Duodenal mucosa (tissue), 2 donors: ENCODE measurements around the gene RAB3GAP1.

Experiments used
- H3K27ac ChIP-seq: one replicate; pipeline ENCODE4 v1.7.0; 2013; ENCODE audit warnings: low read depth, low read length
- H3K27me3 ChIP-seq, 2 donors: one replicate each; pipeline ENCODE4 v1.7.0; 2013; ENCODE audit warnings: low read length in 2 of 2, control low read depth in 1 of 2; ENCODE audit not compliant: insufficient read depth in 2 of 2, control insufficient read depth in 1 of 2
- H3K36me3 ChIP-seq, 2 donors: one replicate each; pipeline ENCODE4 v1.7.0; 2013; ENCODE audit warnings: low read length in 2 of 2, control low read depth in 1 of 2; ENCODE audit not compliant: insufficient read depth in 2 of 2, control insufficient read depth in 1 of 2
- H3K4me1 ChIP-seq, 2 donors: one replicate each; pipeline ENCODE4 v1.7.0; 2013; ENCODE audit warnings: low read length in 2 of 2, control low read depth in 1 of 2; ENCODE audit not compliant: insufficient read depth in 2 of 2, control insufficient read depth in 1 of 2
- H3K4me3 ChIP-seq, 2 donors: one replicate each; pipeline ENCODE4 v1.7.0; 2013; ENCODE audit warnings: low read length in 2 of 2, low read depth in 1 of 2
- H3K9ac ChIP-seq, 2 donors: one replicate each; pipeline ENCODE4 v1.7.0; 2013; ENCODE audit warnings: low read length in 2 of 2, low read depth in 1 of 2
- H3K9me3 ChIP-seq, 2 donors: one replicate each; pipeline ENCODE4 v1.7.0; 2013; ENCODE audit warnings: low read length in 2 of 2, control low read depth in 1 of 2; ENCODE audit not compliant: control insufficient read depth in 1 of 2

RAB3GAP1 gene

DNA sequence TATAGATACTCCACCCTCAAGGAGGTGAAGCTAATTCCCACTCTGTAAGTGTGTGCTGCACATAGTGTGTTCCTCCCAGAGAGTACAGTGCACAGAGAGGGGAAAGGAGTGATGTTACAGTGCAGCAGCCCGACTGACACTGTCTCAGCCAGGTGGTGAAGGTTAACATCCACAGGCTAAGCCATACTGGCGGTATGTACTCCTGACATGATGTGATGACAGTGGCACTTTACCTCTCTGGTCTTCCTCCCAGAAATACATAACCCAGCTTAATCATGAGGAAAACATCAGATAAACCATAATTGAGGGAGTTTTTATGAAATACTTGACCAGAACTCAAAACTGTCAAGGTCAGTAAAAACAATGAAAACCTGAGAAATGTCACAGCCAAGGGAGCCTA, 107.1 kb downstream of the RAB3GAP1 start:
- no peaks in the 10 kb centered on the region for H3K9me3 ChIP-seq
- no peak overlapping the region for H3K9ac ChIP-seq
- H3K27me3 ChIP-seq: no peaks in the 10 kb centered on the region
- H3K4me3 ChIP-seq: no peak overlapping the region
- H3K4me1 ChIP-seq: no peaks in the 10 kb centered on the region
- H3K36me3 ChIP-seq: peaks cover 7 to 51% of the 10 kb centered on the region in 2 donors
- H3K27ac ChIP-seq: no peak overlapping the region

DNA sequence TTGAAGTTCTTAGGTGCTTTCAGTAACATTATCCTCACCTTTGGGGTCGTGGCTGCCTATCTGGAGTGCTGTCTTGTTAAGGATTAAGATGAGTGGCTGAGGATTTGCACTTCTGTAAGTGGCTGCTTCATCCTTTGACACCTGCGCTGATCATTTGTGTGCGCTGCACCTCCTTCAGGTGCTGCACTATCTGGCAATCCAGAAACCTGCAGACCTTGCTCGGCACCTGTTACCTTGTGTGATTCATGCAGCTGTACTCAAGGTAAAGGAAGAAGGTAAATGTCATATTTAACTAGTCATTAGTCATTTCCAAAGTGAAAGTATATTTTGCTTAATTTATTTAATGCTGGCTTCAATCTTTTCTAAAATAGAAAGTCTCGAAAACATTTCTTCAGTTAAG, 110.3 kb downstream of the RAB3GAP1 start:
- Histone ChIP-seq H3K27ac (no peak overlapping the region), H3K4me3 (no peak overlapping the region), H3K4me1 (no peaks in the 10 kb centered on the region), H3K9me3 (no peaks in the 10 kb centered on the region), H3K9ac (no peak overlapping the region), H3K27me3 (no peaks in the 10 kb centered on the region), H3K36me3 (peaks cover 0 to 56% of the 10 kb centered on the region in 2 donors)

DNA sequence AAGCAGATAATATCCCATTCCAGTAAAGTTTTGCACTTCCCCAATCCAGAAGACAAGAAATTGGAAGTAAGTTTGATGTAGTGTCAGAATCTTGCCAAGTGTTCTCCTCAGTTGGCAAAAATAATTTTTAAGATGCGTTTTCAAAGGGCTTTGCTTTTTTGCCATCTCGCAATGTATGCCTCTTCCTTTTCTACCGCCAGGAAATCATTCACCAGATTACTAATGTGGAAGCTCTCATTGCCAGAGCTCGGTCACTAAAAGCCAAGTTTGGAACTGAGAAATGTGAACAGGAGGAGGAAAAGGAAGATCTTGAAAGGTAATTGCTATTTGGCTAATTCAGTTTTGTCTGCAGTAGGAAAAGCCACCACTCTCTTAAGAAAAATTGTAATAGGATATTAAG, 110.7 kb downstream of the RAB3GAP1 start:
- H3K27ac ChIP-seq: no peak overlapping the region
- no peak overlapping the region for H3K4me3 ChIP-seq
- no peak overlapping the region for H3K9ac ChIP-seq
- H3K36me3 ChIP-seq: peaks cover 0 to 58% of the 10 kb centered on the region in 2 donors
- H3K9me3 ChIP-seq: no peaks in the 10 kb centered on the region
- no peaks in the 10 kb centered on the region for H3K4me1 ChIP-seq
- no peaks in the 10 kb centered on the region for H3K27me3 ChIP-seq

DNA sequence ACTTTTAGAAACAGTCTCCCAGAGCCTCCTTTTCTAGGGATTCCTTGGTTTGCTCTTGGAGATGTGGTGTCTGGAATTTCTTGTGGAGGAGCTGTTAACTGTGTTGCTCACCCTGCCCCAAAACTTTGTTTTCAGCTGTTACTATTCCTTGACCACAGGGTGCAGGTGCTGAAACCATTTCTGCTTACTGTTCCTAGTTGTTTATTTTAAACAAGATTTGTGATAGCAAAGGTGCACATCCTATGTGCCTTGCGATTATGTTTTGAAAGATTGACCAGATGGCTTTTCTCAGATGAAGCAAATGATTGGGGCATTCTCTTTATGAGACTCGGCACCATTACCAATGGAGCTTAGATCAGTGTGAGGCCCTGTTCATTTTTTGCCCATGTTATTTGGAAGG, 111.2 kb downstream of the RAB3GAP1 start:
- no peak overlapping the region for H3K27ac ChIP-seq
- H3K36me3 ChIP-seq: peaks cover 0 to 57% of the 10 kb centered on the region in 2 donors
- no peak overlapping the region for H3K4me3 ChIP-seq
- H3K27me3 ChIP-seq: no peaks in the 10 kb centered on the region
- H3K9ac ChIP-seq: no peak overlapping the region
- peaks cover 0 to 5% of the 10 kb centered on the region in 2 donors for H3K4me1 ChIP-seq
- H3K9me3 ChIP-seq: no peaks in the 10 kb centered on the region

DNA sequence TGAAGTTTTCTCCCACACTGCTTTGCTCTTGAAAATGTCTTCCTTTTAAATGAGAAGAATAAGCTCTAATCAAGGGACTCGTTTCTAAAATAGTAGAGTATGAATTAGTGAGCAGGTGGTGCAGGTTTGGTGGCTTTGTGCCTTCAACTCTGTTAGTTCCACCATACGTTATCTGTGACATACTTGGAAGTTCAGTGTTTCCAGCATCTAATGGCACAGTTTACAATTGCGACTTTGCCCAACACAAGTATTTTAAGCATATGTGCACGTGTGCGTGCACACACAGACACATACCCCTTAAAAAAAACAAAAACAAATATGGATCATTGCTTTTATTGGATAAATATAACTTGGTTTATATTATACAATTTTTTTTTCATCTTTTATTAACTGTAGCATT, 111.8 kb downstream of the RAB3GAP1 start:
- Histone ChIP-seq H3K27ac (no peak overlapping the region), H3K36me3 (peaks cover under 1 to 58% of the 10 kb centered on the region in 2 donors)

DNA sequence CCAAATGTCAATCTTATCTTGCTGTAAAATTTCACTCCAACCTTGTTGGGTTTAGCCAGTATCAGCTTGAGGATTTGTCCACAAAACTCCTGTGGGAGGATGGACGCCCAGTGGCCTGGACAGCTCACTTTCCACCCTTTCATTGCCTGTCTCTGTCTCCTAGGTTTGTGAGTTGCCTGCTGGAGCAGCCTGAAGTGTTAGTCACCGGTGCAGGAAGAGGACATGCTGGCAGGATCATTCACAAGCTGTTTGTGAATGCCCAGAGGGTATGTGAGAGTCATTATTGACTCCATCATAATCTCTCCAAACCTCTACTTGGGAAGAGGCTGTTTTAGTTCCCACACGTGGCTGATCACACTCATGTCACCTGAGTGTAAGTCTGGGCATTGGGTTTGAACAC, 112.3 kb downstream of the RAB3GAP1 start:
- Histone ChIP-seq H3K36me3 (peaks cover 5 to 59% of the 10 kb centered on the region in 2 donors), H3K9me3 (no peaks in the 10 kb centered on the region), H3K27ac (no peak overlapping the region), H3K9ac (no peak overlapping the region), H3K4me3 (no peak overlapping the region), H3K27me3 (no peaks in the 10 kb centered on the region), H3K4me1 (peaks cover 0 to 9% of the 10 kb centered on the region in 2 donors)

More for the DNA sequence above, 111.8 kb downstream of the RAB3GAP1 start:
- Histone ChIP-seq H3K4me1 (peaks cover 0 to 9% of the 10 kb centered on the region in 2 donors), H3K9ac (no peak overlapping the region), H3K9me3 (no peaks in the 10 kb centered on the region), H3K27me3 (no peaks in the 10 kb centered on the region), H3K4me3 (no peak overlapping the region)

DNA sequence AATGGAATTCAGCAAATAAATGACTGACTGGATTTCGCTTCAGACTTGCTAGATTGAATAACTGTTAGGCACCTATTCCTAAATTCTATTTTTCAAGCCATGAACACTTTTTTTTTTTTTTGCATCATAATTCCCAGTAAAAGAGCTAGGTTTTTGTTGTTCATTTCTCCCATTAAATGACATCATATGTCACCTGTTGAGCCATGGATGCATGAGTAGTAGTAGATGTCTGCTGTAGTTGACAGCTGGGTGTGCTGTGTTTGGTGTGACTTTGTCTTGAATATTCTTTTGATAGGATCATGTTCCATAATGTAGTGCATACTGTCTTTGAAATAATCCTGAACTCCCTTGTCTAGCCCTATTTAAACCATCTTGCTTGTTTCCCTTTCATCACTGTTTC, 115.2 kb downstream of the RAB3GAP1 start:
- peaks cover 18 to 75% of the 10 kb centered on the region in 2 donors for H3K36me3 ChIP-seq

DNA sequence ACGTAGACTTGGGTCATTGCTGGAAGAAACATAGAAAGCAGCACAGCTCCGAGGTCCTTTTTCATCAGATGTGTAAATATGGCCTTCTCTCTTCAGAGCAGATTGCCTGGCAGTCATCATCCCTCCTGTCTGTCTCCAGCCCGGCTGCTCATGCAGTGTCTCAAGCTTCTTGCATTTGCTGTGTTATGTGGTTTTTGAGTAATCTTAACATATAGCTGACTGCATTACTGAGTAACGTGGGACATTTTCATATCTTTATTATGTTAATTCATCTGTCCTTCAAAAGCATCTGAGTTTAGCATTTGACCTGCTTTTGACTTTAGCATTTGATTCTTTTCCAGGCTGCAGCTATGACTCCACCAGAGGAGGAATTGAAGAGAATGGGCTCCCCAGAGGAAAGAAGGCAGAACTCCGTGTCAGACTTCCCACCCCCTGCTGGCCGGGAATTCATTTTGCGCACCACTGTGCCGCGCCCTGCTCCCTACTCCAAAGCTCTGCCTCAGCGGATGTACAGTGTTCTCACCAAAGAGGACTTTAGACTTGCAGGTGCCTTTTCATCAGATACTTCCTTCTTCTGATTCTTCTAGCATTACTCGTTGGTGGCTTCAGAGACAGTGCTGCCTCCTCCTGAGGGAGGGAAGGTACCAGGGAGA, 116.2 kb downstream of the RAB3GAP1 start:
- H3K4me1 ChIP-seq: peaks cover 0 to 9% of the 10 kb centered on the region in 2 donors
- H3K4me3 ChIP-seq: no peak overlapping the region
- H3K27ac ChIP-seq: no peak overlapping the region
- H3K27me3 ChIP-seq: no peaks in the 10 kb centered on the region
- H3K36me3 ChIP-seq: peaks cover 18 to 73% of the 10 kb centered on the region in 2 donors
- H3K9me3 ChIP-seq: no peaks in the 10 kb centered on the region
- no peak overlapping the region for H3K9ac ChIP-seq

More for the DNA sequence above, 115.2 kb downstream of the RAB3GAP1 start:
- Histone ChIP-seq H3K9ac (no peak overlapping the region), H3K27me3 (no peaks in the 10 kb centered on the region), H3K4me3 (no peak overlapping the region), H3K4me1 (peaks cover 0 to 9% of the 10 kb centered on the region in 2 donors), H3K9me3 (no peaks in the 10 kb centered on the region), H3K27ac (no peak overlapping the region)

DNA sequence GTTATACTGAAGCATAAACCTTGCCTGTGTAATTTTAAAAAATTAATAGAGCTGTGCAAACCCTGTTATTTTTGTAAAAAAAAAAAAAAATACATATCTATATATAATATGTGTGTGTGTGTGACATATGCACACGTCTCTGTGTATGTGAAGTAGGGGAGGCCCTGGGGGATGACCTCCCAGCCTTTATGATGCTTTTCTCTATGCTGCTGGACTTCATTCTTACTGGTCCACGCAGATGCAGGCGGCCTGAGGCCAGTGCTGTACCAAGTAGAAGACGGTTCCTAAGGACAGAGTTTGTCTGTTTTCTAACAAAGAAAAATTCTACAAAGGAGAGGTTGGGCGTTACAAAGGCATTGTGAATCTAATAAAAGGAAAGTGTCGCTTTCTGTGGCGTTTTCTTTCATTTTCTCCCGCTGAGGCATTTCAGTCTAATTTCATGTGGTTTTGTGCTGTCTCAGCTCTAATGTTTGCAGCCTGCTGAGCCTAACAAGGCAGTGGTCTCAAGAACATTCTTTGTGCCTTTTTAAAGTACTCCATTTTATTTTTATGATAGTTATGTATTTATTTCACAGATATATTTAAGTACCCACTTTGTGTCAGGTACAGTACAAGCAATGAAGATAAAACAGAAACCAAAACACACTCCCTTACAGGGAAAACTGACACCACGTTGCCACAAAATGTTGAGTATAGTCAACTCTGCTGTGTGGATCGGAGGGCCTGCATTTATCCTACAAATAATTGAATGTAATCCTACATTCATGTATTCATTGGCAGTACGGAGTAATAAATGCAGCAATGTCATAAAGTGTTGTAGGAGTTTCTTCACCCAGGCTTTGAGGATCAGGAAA, 118.0 kb downstream of the RAB3GAP1 start:
- no peak overlapping the region for H3K9ac ChIP-seq
- no peaks in the 10 kb centered on the region for H3K27me3 ChIP-seq
- peaks cover 0 to 9% of the 10 kb centered on the region in 2 donors for H3K4me1 ChIP-seq
- H3K36me3 ChIP-seq: peaks cover 18 to 62% of the 10 kb centered on the region in 2 donors
- no peak overlapping the region for H3K27ac ChIP-seq
- H3K9me3 ChIP-seq: no peaks in the 10 kb centered on the region
- H3K4me3 ChIP-seq: peak overlapping the region in 1 of 2 donors; percentile 7

DNA sequence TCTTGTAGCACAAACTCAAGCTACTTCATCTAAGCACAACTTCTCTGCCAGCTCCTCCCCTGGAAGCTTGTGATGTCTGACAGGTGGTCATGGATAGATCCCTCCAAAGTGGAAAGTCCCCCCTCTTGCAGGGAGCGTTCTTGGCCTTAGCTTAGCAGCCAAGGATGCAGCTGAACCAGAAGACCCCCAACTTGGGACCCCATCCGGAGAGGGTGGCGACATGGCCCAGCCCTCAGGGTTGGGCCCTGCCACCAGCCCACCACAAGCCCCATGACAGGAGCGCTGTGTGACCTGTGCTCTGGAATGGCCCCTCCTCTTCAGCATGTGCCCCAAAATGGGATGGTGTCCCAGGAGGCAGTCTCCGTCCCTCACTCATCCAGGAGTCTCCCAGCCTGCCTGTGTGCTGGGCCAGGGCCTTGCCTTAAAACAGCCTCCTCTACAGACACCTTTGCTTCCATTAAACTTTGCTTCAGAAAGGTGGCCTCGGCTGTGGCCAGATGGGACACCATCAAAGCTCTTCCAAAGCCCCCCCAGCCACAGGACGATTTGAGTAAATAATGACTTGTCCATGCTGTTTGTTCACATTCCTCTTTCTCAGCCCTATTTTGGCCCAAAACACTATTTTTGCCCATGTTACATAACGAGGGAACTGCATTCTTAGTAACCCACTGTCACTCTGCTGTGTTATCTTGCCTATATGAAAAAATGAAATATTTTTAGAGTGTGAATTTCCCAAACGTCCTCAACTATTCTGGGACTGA, 122.1 kb downstream of the RAB3GAP1 start:
- no peaks in the 10 kb centered on the region for H3K4me1 ChIP-seq
- no peak overlapping the region for H3K4me3 ChIP-seq
- H3K36me3 ChIP-seq: peaks cover 23 to 52% of the 10 kb centered on the region in 2 donors
- no peaks in the 10 kb centered on the region for H3K27me3 ChIP-seq
- H3K27ac ChIP-seq: no peak overlapping the region
- no peaks in the 10 kb centered on the region for H3K9me3 ChIP-seq
- H3K9ac ChIP-seq: no peak overlapping the region
